SJSA1 (cell line): ENCODE data around the gene ZBED1. TPM values are rescaled to one million over a fixed set of nuclear protein-coding genes. Genes with fewer than 3 reads are reported as not detected.

Source experiments
- DNase-seq, 2 experiments: peaks; one replicate each; pipeline ENCODE4 v3.0.0-alpha.2; 2015 to 2020; ENCODE audit warnings: low spot score in 2 of 2, low read depth in 1 of 2
- H3K27ac ChIP-seq: fragments of 250-450 bp; sonication (Bioruptor Pico); 2 replicates; pipeline ENCODE4 v1.5.1; 2020; ENCODE audit warnings: mild to moderate bottlenecking, moderate library complexity
- H3K27me3 ChIP-seq: fragments of 250-450 bp; sonication (Bioruptor Pico); replicated peaks from 2 replicates; pipeline ENCODE4 v1.5.1; 2020; ENCODE audit warnings: mild to moderate bottlenecking, moderate library complexity
- H3K36me3 ChIP-seq: fragments of 250-450 bp; sonication (Bioruptor Pico); 2 replicates; pipeline ENCODE4 v1.5.1; 2020; ENCODE audit warnings: mild to moderate bottlenecking
- H3K4me1 ChIP-seq: fragments of 250-450 bp; sonication (Bioruptor Pico); replicated peaks from 2 replicates; pipeline ENCODE4 v1.6.1; 2021; ENCODE audit warnings: mild to moderate bottlenecking
- H3K4me3 ChIP-seq: fragments of 250-450 bp; sonication (Bioruptor Pico); 2 replicates; pipeline ENCODE4 v1.5.1; 2020; ENCODE audit warnings: mild to moderate bottlenecking
- H3K9me3 ChIP-seq: fragments of 250-450 bp; sonication (Bioruptor Pico); replicated peaks from 2 replicates; pipeline ENCODE4 v1.5.1; 2020; ENCODE audit warnings: mild to moderate bottlenecking
- total RNA-seq: library from RNA; depleted of rRNA; stranded (reverse); fragments of >200 nt; shearing (Covaris generic); gene quantifications from 2 replicates; pipeline ENCODE4 v1.2.3, GENCODE V29; 2014

The ZBED1 gene
- total RNA-seq, 1 experiment from 2014 or later: 57.2 TPM

- peak in 1 of 2 experiments; percentile 32 for DNase-seq
These were observed 2.6 kb downstream of the ZBED1 start for GRCh38 chrX:2497961-2498780.

GRCh38 chrX:2495595-2495994 is 5.2 kb downstream of the ZBED1 start:
- no peak for DNase-seq
- no peak overlapping the region for H3K27ac ChIP-seq
- H3K27me3 ChIP-seq: no peaks in the 10 kb centered on the region
- H3K4me1 ChIP-seq: peaks cover 27% of the 10 kb centered on the region
- H3K4me3 ChIP-seq: no peak overlapping the region
- peaks cover 37% of the 10 kb centered on the region for H3K36me3 ChIP-seq
- H3K9me3 ChIP-seq: no peaks in the 10 kb centered on the region

More at GRCh38 chrX:2497961-2498780, 2.6 kb downstream of the ZBED1 start:
- H3K4me1 ChIP-seq: peaks cover 27% of the 10 kb centered on the region
- H3K27me3 ChIP-seq: no peaks in the 10 kb centered on the region
- no peak overlapping the region for H3K27ac ChIP-seq
- H3K4me3 ChIP-seq: peak overlapping the region; percentile 95; the same call in 1 of the 2 replicates
- H3K9me3 ChIP-seq: no peaks in the 10 kb centered on the region
- peaks cover 34% of the 10 kb centered on the region for H3K36me3 ChIP-seq

DNA sequence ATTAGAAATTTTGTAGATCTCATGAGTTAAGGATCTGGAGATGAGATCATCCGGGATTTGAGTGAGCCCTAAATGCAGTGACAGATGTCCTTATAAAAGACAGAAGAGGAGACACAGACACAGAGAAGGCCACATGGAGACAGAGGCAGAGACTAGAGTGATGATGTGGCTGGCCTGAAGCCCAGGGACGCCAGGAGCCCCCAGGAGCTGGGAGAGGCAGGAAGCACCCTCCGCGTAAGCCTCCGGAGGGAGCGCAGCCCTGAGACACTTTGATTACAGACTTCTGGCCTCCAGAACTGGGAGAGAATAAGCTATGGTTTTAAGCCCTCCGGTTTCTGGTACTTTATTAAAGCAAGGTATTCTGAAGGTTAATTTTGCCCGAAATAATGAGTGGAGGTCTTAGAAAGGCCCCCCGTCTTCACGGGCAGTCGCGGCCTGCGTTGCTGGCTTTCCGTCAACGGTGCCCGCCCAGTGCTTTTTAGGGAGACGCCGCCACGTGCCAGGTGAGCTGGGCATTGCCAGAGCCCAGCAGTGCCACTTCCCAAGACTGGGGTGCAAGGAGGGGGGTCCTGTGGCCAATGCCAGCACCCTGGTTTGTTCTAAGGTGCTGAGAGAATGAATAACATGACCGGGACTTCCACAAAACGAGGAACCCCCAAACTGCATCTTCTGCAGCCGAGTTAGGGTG is 8.1 kb downstream of the ZBED1 start:
- Histone ChIP-seq H3K9me3 (no peaks in the 10 kb centered on the region), H3K27ac (no peak overlapping the region), H3K27me3 (no peaks in the 10 kb centered on the region), H3K36me3 (peaks cover 46% of the 10 kb centered on the region), H3K4me1 (peaks cover 5% of the 10 kb centered on the region), H3K4me3 (no peak overlapping the region)
- DNase-seq: no peak

DNA sequence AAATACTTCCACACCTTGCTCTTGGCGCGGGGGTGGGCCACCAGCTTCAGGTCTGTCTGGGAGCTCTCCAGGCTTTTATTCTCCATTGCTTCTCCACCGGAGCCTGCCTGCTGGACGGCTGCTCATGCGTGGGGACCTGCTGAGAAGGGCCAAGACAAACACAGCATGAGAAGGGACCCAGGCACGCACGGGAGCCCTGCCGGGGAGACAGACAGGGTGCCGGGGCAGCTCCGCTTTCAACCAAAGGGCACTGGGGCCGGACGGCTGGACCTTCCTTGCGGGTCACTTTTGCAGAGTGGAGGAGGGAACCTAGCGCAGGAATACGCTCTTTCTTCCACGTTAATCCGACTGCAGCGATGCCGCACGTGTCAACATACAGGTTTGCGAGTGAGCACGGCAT is 10.1 kb downstream of the ZBED1 start:
- Histone ChIP-seq H3K4me3 (no peak overlapping the region), H3K27me3 (no peaks in the 10 kb centered on the region), H3K27ac (no peak overlapping the region), H3K9me3 (no peaks in the 10 kb centered on the region), H3K36me3 (peaks cover 50% of the 10 kb centered on the region), H3K4me1 (no peaks in the 10 kb centered on the region)
- DNase-seq: no peak

GRCh38 chrX:2489446-2490445 is 11.0 kb downstream of the ZBED1 start:
- Histone ChIP-seq H3K27ac (no peak overlapping the region), H3K4me1 (no peaks in the 10 kb centered on the region), H3K36me3 (peaks cover 52% of the 10 kb centered on the region), H3K27me3 (no peaks in the 10 kb centered on the region), H3K9me3 (no peaks in the 10 kb centered on the region), H3K4me3 (no peak overlapping the region)
- DNase-seq: no peak

- Histone ChIP-seq H3K4me3 (no peak overlapping the region), H3K9me3 (no peaks in the 10 kb centered on the region), H3K4me1 (no peaks in the 10 kb centered on the region), H3K27ac (no peak overlapping the region), H3K36me3 (peaks cover 57% of the 10 kb centered on the region), H3K27me3 (no peaks in the 10 kb centered on the region)
- DNase-seq: no peak
These were observed 12.0 kb downstream of the ZBED1 start for GRCh38 chrX:2488621-2489285.

DNA sequence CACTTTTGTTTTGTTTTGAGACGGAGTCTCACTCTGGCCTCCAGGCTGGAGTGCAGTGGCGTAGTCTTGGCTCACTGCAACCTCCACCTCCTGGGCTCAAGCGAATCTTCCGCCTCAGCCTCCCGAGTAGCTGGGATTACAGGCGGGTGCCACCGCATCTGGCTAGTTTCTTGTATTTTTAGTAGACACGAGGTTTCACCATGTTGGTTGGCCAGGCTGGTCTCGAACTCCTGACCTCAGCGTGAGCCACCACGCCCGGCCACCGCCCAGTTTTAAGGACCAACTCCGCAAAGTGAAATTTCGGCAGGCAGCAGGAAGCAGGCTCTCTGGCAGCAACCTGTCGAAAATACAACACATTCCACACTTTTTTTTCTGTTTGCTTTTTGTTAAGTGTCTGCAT is 13.4 kb downstream of the ZBED1 start:
- no peak overlapping the region for H3K4me3 ChIP-seq
- no peak overlapping the region for H3K27ac ChIP-seq
- H3K27me3 ChIP-seq: no peaks in the 10 kb centered on the region
- no peak for DNase-seq
- peaks cover 57% of the 10 kb centered on the region for H3K36me3 ChIP-seq
- H3K9me3 ChIP-seq: no peaks in the 10 kb centered on the region
- H3K4me1 ChIP-seq: no peaks in the 10 kb centered on the region

- no peak for DNase-seq
- Histone ChIP-seq H3K36me3 (peaks cover 57% of the 10 kb centered on the region), H3K4me1 (no peaks in the 10 kb centered on the region), H3K4me3 (no peak overlapping the region), H3K27ac (no peak overlapping the region), H3K27me3 (no peaks in the 10 kb centered on the region), H3K9me3 (no peaks in the 10 kb centered on the region)
These were observed 14.2 kb downstream of the ZBED1 start for GRCh38 chrX:2486476-2487133.

GRCh38 chrX:2485789-2486345 is 14.9 kb downstream of the ZBED1 start:
- Histone ChIP-seq H3K4me1 (no peaks in the 10 kb centered on the region), H3K27ac (no peak overlapping the region), H3K9me3 (no peaks in the 10 kb centered on the region), H3K36me3 (peaks cover 57% of the 10 kb centered on the region), H3K27me3 (no peaks in the 10 kb centered on the region), H3K4me3 (no peak overlapping the region)
- no peak for DNase-seq

GRCh38 chrX:2484721-2485648 is 15.8 kb downstream of the ZBED1 start:
- Histone ChIP-seq H3K27me3 (no peaks in the 10 kb centered on the region), H3K4me3 (no peak overlapping the region), H3K4me1 (no peaks in the 10 kb centered on the region), H3K36me3 (peaks cover 49% of the 10 kb centered on the region), H3K27ac (no peak overlapping the region), H3K9me3 (no peaks in the 10 kb centered on the region)
- DNase-seq: no peak

- no peaks in the 10 kb centered on the region for H3K27me3 ChIP-seq
- no peak for DNase-seq
- H3K4me3 ChIP-seq: no peak overlapping the region
- peaks cover 41% of the 10 kb centered on the region for H3K36me3 ChIP-seq
- no peaks in the 10 kb centered on the region for H3K4me1 ChIP-seq
- no peaks in the 10 kb centered on the region for H3K9me3 ChIP-seq
- no peak overlapping the region for H3K27ac ChIP-seq
These were observed 16.5 kb downstream of the ZBED1 start for GRCh38 chrX:2484256-2484655.
